ENCODE data around the gene MAMDC2.
A peak's percentile ranks its signal among the peaks of the same experiment; 100 is the strongest.
"Not testable (repeated sequence)": the region's sequence is repeated elsewhere in the genome, so short reads cannot be mapped to it uniquely, and the experiment has no call there.

Gene MAMDC2

DNA sequence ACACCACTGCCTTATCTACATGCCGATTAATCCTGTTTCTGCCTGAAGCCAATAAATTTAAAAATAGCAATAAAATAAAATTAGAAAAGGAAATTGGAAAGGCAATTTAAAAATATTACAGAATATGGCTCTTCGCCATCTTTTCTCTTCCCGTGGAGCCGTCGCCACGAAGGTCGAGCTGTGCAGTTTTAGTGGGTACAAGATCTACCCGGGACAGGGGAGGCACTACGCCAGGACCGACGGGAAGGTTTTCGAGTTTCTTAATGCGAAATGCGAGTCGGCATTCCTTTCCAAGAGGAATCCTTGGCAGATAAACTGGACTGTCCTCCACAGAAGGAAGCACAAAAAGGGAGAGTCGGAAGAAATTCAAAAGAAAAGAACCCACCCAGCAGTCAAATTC is 173.4 kb downstream of the MAMDC2 start:
- no peak for DNase-seq

DNA sequence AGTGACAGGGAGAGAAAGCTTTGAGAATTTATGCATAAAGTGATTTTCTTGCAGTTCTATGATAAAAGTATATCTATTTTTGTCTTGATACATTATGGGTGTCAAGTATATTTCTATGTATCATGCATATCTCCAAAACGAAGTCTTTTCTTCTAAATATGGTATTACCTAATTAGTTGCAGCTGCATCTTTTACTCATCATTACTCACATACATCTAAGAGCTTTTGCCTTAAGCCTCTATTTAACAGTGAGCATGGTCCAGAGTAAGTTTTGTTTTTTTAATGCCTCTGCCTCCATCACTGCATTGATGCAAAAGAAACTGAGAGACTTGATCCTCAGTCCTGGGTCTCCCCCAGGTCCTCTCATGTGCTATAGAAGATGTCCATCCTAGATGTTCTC is 175.1 kb downstream of the MAMDC2 start:
- DNase-seq: no peak

DNA sequence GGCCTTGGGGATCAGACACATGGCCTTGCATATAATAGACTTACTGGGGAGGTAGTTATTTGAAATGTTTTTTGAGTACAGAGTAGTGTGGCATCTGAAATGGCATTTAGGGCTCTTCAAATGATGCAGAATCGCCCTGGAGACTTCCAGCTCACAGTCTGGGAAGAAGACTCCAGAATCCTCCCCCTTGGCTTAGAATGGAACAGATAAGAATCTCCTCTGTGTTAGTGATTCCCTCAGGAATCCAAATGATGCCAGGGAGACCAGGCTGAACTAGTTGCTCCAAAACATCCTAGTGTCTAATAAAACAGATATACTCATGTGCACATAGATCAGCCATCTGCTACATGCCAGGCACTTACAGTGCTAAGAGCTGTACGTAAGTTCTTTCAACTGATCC is 176.6 kb downstream of the MAMDC2 start:
- peak; percentile 63 for DNase-seq

DNA sequence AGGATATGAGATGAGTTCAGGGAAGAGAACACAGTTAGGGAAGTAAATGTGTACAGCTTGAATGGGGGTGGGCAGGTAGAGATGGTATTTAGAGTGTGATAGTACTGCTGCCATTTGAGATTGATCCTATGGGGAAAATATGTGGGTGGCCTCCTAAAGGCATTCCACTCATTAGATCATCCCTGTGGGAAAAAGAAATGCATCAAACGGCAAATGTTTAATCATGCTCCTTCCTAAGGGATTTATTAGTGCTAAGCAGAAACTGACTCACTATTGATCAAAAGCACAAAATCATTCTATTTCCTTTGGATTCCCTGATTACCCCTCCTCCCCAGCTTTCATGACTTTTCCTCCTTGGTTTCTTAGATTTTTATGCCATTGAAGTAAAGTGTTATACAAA is 178.7 kb downstream of the MAMDC2 start:
- no peak for DNase-seq

DNA sequence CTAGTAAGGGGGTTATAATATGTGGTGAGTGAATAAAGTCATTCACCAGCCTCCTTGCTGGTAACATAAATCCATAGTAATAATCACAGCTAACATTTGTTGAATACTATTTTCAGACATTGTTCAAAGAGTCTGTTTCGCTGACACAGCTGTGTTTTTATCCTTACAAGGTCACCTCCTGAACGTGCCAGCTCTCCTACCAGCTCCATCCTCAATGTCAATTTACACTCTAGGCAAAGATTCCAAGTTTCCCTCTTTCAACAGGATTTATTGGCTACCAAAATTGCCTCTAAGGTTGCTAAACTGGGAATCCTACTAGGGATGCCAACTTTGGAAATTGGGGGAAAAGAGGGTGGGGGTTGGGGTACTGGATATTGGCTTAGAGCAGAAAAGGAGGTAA is 184.5 kb downstream of the MAMDC2 start:
- DNase-seq: no peak

DNA sequence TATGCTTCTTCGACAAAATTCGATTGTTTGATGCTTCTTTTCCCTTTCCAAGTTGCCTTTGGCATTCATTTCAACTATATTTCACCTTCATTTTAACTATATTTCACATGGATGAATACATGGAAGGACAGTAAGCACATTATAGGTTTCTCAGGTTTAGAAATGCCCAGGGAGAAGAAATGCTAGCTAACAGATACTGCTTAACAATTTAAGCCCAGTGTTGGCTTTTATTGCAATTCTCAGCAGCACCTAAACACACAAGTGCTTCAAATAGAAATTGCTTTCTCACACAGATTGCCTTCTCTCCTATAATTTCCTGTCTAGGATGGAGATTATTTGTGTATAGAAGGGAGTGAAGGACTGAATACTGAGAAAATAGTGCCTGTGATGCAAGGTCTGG is 185.0 kb downstream of the MAMDC2 start:
- DNase-seq: no peak

DNA sequence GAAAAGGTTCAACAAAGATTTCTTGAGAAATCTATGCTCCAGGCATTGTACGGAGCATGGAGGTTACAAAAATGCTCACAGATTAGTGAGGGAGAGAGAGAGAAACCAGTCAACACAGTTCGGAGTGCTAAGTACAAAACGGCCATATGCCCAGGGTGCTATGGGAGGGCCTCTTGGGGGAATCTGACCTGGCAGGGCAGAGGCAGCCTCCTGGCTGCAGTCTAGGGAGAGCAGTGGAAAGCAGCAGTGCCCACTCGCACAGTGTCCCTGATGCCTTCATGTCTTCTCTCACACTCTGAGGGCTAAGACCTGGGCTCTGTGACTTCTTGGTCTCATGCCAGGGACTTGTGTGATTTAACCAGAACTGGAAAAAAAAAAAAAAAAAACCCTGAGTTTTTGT is 185.4 kb downstream of the MAMDC2 start:
- peak; percentile 54 for DNase-seq

DNA sequence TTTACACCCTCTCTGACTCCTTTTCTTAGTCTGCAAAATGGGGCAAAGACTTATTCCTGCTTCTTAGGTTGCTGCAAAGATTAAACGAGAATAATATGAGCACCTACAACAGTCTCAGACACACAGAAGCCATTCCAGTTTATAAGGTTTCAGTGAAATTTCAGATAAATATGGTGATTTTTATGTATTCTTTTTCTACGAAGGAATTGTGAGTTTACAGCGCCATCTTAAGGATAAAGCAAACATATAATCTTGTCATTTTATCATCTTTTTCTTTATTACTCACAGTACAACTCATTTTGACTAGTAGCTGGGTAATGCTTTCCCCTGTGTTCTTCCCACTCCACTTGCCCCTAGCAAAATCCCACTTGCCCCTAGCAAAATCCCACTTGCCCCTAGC is 185.9 kb downstream of the MAMDC2 start:
- peak; percentile 79 for DNase-seq

DNA sequence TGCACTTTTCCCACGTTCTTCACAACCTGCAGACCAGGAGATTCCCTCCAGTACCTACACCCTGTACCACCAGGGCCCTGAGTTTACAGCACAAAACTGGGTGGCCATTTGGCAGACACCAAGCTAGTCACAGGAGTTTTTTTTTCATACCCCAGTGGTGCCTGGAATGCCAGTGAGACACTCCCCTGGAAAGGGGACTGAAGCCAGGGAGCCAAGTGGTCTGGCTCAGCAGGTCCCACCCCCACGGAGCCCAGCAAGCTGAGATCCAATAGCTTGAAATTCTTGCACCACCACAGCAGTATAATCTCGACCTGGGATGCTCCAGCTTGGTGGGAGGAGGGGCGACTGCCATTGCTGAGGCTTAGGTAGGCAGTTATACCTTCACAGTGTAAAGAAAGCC is 188.8 kb downstream of the MAMDC2 start:
- DNase-seq: no peak

DNA sequence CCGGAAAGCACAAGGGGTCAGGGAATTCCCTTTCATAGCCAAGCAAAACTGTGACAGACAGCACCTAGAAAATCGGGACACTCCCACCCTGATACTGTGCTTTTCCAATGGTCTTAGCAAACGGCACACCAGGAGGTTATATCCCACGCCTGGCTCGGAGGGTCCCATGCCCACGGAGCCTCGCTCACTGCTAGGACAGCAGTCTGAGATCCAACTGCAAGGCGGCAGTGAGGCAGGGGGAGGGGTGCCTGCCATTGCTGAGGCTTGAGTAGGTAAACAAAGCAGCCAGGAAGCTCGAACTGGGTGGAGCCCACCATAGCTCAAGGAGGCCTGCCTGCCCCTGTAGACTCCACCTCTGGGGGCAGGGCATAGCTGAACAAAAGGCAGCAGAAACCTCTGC is 190.6 kb downstream of the MAMDC2 start:
- DNase-seq: not testable (repeated sequence)

DNA sequence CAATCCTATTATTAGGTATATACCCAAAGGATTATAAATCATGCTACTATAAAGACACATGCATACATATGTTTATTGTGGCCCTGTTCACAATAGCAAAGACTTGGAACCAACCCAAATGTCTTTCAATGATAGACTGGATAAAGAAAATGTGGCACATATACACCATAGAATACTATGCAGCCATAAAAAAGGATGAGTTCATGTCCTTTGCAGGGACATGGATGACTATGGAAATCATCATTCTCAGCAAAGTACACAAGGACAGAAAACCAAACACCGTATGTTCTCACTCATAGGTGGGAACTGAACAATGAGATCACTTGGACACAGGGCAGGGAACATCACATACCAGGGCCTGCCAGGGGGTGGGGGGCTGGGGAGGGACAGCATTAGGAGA is 202.3 kb downstream of the MAMDC2 start:
- not testable (repeated sequence) for DNase-seq

DNA sequence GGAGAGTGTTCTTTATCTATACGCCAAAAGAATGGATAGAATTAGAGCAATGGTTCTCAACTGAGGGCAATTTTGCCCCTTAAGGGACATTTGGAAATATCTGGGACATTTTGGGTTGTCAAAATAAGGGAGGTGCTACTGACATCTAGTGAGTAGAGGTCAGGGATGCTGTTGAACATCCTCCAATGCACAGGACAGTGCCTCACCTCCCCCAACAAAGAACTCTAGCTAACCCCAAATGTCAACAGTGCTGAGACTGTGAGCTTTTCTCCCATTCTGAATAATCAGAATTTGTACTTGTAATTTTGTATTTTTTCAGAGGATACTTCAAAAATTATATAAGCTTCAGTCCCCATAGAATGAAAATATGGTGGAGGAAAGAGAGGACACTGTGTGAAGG is 206.6 kb downstream of the MAMDC2 start:
- DNase-seq: no peak

DNA sequence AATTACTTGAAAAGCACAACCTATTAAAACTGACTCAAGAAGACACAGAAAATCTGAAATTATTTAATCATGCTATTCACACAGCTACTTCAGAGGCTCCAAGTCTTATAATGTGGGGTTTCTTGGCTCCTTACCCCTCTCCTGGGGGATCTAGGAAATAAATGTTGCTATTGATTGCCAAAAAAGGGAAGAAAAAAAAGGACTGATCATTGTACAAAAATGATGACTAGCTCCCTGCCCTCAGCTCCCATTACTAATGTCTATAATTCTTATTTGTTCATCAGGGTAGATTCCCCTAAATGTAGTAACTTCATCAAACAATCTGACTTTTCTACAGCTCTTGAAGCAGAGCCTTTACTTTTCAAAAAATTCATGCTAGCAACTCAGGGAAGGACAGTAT is 211.8 kb downstream of the MAMDC2 start:
- no peak for DNase-seq

DNA sequence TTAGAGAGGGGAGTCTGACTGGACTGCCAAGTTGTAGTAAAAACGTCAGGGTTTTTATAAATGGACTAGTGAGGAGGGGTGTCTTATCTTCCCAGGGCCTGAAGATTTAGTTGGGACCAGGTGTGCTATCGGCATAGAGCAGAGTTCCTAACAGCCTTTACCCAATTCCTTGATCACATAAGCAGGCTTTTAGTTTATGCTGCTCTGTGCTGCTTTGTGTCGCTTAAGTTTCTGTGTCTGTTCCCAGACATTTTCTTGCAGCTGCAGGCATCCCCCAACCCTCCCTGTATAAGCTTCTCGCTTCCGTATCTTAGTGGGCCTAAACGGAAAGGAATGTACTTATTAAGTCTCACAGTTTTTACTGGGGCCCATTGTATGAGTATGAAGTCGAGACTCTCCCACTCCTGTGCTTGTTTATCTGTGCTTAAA is 212.5 kb downstream of the MAMDC2 start:
- DNase-seq: no peak

DNA sequence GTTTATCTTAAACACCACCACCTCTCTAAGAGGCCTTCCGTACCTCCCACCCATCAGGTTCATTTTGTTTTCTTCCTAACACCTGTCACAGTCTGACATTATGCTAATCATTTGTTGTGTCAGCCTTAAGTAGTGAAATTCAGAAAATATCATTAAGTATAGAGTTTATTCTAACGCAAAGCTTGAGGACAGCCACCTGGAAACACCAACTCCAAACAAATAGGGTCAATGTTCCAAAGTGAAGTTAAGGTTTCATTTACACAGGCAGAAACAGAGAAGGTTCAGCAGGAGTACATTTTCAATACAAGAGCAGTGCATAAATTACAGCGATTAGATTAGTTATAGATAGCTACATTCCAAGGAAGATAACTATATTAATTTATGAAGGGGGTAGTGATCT is 213.9 kb downstream of the MAMDC2 start:
- DNase-seq: no peak

DNA sequence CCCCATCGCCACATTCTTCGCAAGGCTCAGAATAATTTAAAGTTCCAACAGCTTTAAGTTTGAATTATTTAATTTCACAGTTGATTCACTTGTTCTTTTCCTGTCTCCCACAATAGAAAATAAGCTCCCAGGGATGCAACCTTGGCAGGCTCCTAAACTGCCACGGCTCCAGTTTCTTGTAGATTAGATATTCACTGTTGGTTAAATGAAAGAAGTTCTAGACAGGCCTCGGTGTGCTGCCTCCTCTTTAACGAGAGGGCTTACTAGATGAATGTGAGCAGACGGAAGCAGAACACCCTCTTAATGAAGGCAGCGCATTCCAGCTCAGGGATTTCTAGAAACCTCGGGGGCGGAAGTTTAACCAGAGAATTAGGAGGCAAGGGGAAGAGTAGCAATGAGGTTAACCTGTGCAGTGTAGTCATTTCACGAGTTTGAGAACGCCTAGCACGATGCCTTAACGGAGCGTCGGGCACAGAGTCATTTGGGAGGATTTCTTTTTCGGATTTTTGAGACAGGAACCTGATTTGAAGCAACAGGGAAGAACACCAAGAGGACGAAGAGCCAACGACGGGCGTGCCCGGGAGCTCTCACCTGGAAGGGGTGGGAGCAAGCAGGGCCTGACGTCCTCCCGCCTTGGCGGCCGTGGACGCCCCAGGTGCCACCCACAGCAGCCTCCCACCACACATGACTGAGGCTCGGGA is 214.5 kb downstream of the MAMDC2 start:
- peak; percentile 65 for DNase-seq

DNA sequence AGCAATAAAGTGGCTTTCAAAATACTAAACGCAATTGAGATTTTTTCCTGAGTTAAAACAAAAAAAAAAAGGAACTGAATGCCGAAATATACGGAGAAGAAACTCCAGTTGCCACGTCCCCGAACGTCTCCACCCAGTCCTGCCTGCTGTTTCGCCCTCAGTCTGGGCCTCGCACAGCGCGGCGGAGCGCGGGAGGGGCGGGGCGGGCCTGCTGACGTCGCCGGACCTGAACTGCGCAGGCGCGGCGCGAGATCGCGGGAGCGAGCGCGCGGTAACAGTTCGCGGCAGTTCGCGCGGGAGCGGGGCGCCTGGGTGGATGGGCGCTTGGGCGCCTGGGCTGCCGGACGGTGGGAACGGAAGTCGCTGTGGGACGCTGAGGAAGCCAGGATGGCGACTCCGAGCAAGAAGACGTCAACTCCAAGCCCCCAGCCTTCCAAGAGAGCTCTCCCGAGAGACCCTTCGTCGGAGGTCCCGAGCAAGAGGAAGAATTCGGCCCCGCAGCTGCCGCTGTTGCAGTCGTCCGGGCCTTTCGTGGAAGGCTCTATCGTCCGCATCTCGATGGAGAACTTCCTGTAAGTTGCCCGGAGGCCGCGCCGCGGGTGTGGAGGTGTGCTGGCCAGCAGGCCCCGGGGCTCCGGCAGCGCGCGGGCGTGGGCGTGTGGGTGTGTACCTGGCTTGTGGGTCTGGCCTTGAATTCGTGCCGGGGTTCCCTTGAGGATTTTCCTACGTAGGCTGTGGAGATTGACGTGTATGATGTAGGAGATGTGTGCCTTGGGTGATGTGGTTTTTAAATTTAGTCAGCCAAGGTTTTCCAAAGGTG is 215.3 kb downstream of the MAMDC2 start, which contains the start of gene SMC5:
SMC5 (plus strand) TSS at position 287 of the 820 bp plus-strand sequence; CDS start at position 388, 101 bp downstream.
- peak; percentile 90 for DNase-seq

DNA sequence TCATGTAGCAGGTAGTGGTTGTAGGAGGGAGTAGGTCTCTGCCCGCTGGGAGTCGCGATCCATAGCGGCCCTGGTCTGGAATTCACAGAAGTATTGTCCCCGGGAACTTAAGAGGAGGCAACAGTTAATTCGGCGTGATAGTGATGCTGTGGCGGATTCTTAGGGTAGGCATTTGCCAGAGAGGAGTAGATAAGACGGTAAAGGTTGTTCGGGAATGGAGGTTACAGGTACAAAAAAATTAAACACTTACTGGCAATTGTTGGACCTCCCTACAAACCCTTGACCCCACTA is 215.8 kb downstream of the MAMDC2 start:
- no peak for DNase-seq

DNA sequence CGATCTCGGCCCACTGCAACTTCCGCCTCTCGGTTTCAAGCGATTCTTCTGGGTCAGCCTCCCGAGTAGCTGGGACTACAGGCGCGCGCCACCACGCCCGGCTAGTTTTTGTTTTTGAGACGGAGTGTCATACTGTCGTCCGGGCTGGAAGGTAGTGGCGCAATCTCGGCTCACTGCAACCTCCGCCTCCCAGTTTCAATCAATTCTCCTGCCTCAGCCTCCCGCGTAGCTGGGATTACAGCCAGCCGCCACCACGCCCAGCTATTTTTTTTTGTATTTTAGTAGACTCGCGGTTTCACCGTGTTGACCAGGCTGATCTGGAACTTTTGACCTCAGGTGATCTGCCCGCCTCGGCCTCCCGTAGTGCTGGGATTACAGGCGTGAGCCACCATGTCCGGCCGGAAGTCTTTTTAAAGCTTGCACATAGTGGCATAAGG is 216.4 kb downstream of the MAMDC2 start:
- no peak for DNase-seq

DNA sequence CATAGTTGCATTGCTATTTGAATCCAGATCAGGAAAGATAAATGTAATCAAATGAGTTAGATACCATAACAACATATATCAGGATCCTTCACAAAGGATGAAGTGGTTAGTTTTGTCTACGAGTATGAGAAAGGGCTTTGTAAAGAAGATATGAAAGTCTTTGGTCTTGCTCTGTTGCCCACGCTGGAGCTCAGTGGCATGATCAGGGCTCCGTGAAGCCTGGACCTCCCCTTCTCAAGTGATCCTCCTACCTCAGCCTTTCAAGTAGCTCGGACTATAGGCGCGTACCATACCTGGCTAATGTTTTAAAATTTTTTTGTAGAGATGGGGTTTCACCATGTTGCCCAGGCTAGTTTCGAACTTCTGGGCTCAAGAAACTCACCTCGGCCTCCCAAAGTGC is 217.0 kb downstream of the MAMDC2 start:
- DNase-seq: no peak

DNA sequence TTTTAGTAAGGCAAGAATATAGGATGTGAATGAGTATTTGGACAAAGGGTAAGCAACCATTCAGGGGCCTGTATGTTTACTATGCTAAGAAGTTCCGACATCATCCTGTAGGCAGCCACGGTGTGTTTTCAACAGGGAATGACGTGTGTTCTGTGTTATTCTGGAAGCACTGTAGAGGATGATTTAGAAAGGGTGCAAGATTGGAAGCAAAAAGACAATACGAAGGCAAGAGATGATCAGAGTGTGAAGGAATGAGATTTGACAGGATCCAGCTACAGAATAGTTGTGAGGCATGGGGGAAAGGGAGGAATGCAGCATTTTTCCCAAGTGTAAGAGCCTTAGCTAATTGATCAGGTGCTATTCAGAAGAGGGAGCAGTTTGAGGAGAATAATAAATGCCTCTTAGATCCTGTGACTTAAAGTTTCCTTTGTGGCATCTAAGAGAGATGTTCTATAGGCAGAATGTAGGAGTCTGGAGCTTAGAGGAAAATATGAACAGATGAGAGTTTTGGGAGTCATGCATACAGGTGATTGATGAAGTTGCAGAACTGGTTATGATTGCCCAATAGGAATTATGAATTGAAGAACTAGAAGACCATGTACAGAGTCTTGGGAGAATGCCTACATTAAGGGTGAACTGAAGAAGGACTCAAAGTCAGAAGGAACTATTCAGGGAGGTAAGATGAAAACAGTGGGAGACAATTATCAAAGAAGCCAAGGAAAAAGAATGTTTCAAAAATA is 217.7 kb downstream of the MAMDC2 start:
- DNase-seq: no peak

DNA sequence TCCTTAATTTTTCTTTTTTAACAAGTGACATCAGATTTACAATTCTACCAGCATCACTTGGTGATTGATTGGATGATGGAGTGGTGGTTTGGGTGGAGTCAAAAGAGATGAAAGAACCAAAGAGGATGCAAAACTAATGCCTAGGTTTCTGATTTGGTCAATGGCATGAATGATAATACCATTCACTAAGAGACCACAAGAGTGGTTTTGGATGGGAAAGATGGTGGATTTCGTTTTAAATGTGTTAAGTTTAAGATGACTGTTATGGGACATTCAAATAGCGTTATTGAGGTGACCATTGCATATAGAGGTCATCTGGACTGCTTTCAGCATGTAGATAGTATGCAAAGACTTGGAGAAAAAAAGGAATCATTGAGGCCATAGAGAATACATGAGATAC is 218.7 kb downstream of the MAMDC2 start:
- DNase-seq: no peak

DNA sequence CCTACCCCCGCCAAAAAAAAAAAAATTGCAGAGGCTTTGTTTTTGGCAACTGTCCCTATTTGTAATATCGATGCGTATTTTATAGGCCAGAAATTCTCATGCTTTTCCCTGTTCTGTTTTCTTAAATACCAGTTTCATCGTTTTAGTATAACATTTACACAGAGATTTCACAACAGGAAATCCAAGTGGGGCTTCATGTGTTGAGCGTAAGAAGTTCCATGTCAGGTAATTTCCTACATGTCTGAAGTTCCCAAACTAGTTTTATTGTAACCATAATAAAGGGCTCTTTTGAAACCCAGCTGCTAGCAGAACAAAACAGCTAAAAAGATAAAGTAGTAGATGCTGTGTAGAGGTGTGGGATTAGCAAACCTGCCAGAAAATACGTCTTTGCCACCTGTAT is 219.3 kb downstream of the MAMDC2 start:
- DNase-seq: no peak

DNA sequence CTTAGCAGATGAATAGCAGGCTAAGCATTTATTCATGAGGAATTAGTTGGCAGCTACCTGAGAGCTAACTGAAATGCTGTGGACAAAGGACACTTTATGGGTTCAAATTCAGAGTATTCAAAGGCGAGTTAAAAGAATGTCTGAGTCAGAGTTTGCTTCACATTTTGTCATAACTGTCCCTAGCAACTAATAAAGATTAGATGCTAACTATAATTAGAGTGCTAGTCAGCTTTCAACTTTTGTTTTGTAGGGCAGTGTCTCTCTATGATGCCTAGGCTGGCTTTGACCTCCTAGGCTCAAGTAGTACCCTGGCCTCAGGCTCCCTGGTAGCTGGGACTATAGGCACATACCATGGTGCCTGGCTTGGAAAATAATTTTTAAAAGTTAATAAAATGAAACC is 219.8 kb downstream of the MAMDC2 start:
- DNase-seq: no peak
